Measurements from ENCODE around the gene DGKQ. TPM values are rescaled to one million over a fixed set of nuclear protein-coding genes. Genes with fewer than 3 reads are reported as not detected.
A peak's percentile ranks its signal among the peaks of the same experiment; 100 is the strongest.

DGKQ gene
- total RNA-seq, 1 experiment from 2014 or later = 14.2 TPM

DNA sequence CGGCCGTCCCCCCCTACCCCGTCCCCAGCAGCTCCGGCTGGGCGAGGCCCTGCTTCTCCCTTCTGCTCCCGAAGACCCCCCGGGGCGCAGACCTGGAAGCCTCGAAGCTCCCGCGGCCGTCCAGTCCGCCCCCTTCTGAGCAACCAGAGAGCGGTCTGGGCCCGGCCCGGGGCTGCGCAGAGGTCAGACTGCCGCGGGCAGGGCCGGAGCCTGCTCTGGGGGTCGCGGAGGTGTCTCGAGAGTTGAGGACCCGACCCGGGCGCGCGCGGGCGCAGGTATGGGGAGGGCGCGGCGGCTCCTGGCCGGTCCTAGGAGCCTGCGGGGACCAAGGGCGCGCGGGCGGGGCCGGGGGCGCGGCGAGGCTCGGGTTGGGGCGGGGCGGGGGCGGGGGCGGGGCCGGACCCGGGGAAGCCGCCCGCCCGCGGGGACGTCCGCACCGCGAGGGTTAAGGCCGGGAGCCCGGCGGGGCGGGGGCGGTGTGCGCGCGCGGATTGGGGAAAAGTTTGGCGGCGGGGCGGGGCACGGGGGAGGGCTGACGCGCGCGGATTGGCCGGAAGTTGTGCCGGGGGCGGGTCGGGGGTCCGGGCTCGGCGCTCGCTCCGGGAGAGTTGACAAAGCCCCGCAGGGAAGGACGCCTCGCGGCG, 37.8 kb upstream of the DGKQ start, which contains the start of gene FGFRL1:
TSS of gene FGFRL1 (plus strand) at position 605 of the 644 bp plus-strand sequence. CDS start 860 bp downstream, outside the sequence.
- peak; percentile 77 for DNase-seq
- CTCF ChIA-PET = no interaction called here

DNA sequence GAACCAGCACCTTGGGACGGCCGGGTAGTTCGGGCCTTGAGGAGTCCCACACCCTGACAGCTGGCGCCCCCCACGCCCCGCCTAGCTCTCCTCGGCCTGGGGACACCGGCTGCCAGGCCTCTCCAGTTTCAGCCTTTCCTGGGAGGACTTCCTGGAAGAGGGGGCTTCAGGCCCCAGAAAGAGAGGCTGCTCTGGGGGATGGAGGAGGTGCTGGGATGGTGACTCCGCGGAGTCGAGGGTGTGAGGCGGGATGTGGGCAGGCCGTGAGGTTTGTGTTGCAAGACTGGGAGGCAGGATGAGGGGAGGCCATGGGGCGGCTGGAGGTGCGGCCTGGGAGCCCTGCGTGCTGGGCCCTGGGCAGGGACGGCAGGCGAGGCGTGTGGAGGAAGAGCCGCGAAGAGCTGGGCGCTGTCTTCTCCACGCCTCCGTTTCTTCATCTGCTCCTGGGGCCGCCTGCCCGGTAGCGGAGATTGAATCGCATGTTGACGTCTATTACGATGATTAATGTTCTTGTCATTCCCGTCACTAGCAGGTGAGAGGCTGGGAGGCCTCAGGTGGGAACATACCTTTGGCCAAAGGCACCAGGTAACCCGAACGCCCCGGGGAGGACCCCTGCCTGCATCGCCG, 37.1 kb upstream of the DGKQ start:
- TSS peak; percentile 60 for BruUV-seq (replicated peaks)
- ATAC-seq (peak; percentile 27), DNase-seq (peak; percentile 79)
- no peaks in the 10 kb centered on the region for H3K9me3 ChIP-seq (ENCODE audit: low read length)
- intact Hi-C loops (cut with micrococcal nuclease) = no loop called here
- peak overlapping the region; percentile 97 for H3K4me2 ChIP-seq (ENCODE audit: low read length)
- ChIA-PET CTCF (no interaction called here), POLR2A (ENCODE audit: unreplicated experiment) (interaction anchor here (0.6 to 0.7 kb wide), 2 partner anchors 43 to 158 kb away, joined by 3 to 16 read pairs; no protein-coding TSS in a partner anchor)
- peak overlapping the region; percentile 71 for H3K4me3 ChIP-seq (ENCODE audit: low read length)
- H3K4me1 ChIP-seq (ENCODE audit: insufficient read depth, low read length) = peaks cover 12% of the 10 kb centered on the region
- H2AFZ ChIP-seq (ENCODE audit: low read length) = peak overlapping the region; percentile 73; the same call in 1 of the 2 replicates
- H3K79me2 ChIP-seq (ENCODE audit: low read length) = no peaks in the 10 kb centered on the region
- no peaks in the 10 kb centered on the region for H3F3A ChIP-seq (ENCODE audit: low read length, unreplicated experiment)
- peak; percentile 95 for TF ChIP-seq EZH2phosphoT487 (IDR thresholded peaks at IDR 0.05; ENCODE audit: borderline replicate concordance, low read length)
- TF ChIP-seq EZH2 (IDR thresholded peaks at IDR 0.05; ENCODE audit: low read length, unreplicated experiment) = no peak
- no peaks in the 10 kb centered on the region for H3K9me2 ChIP-seq (replicated peaks; ENCODE audit: low read length)
- H3K9ac ChIP-seq (ENCODE audit: low read length) = peak overlapping the region; percentile 55
- H3K36me3 ChIP-seq (ENCODE audit: low read depth, low read length) = no peaks in the 10 kb centered on the region
- H3K27me3 ChIP-seq (ENCODE audit: low read length) = 0 out of 2 replicates have a peak, but pooled peaks cover 5% of the 10 kb centered on the region
- H4K20me1 ChIP-seq (ENCODE audit: low read length) = no peaks in the 10 kb centered on the region; the same call in 1 of the 2 replicates
- peak overlapping the region; percentile 72 for H3K27ac ChIP-seq (ENCODE audit: low read length)

More for the DNA sequence above, 37.8 kb upstream of the DGKQ start, which contains the start of gene FGFRL1:
- peak within 1 kb of the TSS; percentile 73; the same call in 1 of the 2 replicates for H2AFZ ChIP-seq (ENCODE audit: low read length)
- H3K4me2 ChIP-seq (ENCODE audit: low read length) = peak within 1 kb of the TSS; percentile 97
- H3K27me3 ChIP-seq (ENCODE audit: low read length) = 0 out of 2 replicates have a peak, but pooled peaks cover 5% of the 10 kb centered on the region
- intact Hi-C loops (cut with micrococcal nuclease) = no loop called here
- no peaks in the 10 kb centered on the region for H3K9me3 ChIP-seq (ENCODE audit: low read length)
- H3K4me3 ChIP-seq (ENCODE audit: low read length) = peak within 1 kb of the TSS; percentile 73
- no TSS peak for BruUV-seq (replicated peaks)
- H3F3A ChIP-seq (ENCODE audit: low read length, unreplicated experiment) = no peaks in the 10 kb centered on the region
- TF ChIP-seq EZH2phosphoT487 (IDR thresholded peaks at IDR 0.05; ENCODE audit: borderline replicate concordance, low read length) (no peak), EZH2 (IDR thresholded peaks at IDR 0.05; ENCODE audit: low read length, unreplicated experiment) (no peak)
- TF ChIP-seq, protein P1, sequence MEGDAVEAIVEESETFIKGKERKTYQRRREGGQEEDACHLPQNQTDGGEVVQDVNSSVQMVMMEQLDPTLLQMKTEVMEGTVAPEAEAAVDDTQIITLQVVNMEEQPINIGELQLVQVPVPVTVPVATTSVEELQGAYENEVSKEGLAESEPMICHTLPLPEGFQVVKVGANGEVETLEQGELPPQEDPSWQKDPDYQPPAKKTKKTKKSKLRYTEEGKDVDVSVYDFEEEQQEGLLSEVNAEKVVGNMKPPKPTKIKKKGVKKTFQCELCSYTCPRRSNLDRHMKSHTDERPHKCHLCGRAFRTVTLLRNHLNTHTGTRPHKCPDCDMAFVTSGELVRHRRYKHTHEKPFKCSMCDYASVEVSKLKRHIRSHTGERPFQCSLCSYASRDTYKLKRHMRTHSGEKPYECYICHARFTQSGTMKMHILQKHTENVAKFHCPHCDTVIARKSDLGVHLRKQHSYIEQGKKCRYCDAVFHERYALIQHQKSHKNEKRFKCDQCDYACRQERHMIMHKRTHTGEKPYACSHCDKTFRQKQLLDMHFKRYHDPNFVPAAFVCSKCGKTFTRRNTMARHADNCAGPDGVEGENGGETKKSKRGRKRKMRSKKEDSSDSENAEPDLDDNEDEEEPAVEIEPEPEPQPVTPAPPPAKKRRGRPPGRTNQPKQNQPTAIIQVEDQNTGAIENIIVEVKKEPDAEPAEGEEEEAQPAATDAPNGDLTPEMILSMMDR (conservative IDR thresholded peaks at IDR 0.05; ENCODE audit: low read depth, low read length) = no peak
- POLR2A ChIA-PET (ENCODE audit: unreplicated experiment) = interaction anchor here (0.6 to 0.7 kb wide), 2 partner anchors 42 to 158 kb away, joined by 3 to 16 read pairs; no protein-coding TSS in a partner anchor
- H3K9me2 ChIP-seq (replicated peaks; ENCODE audit: low read length) = no peaks in the 10 kb centered on the region
- H4K20me1 ChIP-seq (ENCODE audit: low read length) = no peaks in the 10 kb centered on the region; the same call in 1 of the 2 replicates
- H3K79me2 ChIP-seq (ENCODE audit: low read length) = no peaks in the 10 kb centered on the region
- peaks cover 12% of the 10 kb centered on the region for H3K4me1 ChIP-seq (ENCODE audit: insufficient read depth, low read length)
- peak within 1 kb of the TSS; percentile 72 for H3K27ac ChIP-seq (ENCODE audit: low read length)
- H3K36me3 ChIP-seq (ENCODE audit: low read depth, low read length) = no peaks in the 10 kb centered on the region
- peak within 1 kb of the TSS; percentile 55 for H3K9ac ChIP-seq (ENCODE audit: low read length)
- peak; percentile 53 for ATAC-seq

Data from PC-3 (cell line).